Stomach (tissue), 4 donors: ENCODE measurements around the gene ADARB2.

Experiments
- EP300 ChIP-seq: sonication (generic); formaldehyde crosslinking; IDR thresholded peaks from one replicate; pipeline ENCODE4 v1.6.1; 2017; ENCODE audit warnings: antibody characterized with exemption
- POLR2A ChIP-seq, 4 donors: fragments of 450-650 bp; IDR thresholded peaks; one replicate each; pipeline ENCODE4 v1.6.1; 2016; ENCODE audit warnings: antibody characterized with exemption in 4 of 4, control low read depth in 2 of 4, mild to moderate bottlenecking in 1 of 4, moderate library complexity in 1 of 4
- POLR2AphosphoS5 ChIP-seq, 3 donors: sonication (generic); formaldehyde crosslinking; IDR thresholded peaks; one replicate each; pipeline ENCODE4 v1.6.1; 2016; ENCODE audit warnings: antibody characterized with exemption in 3 of 3
- TF ChIP-seq, protein P1 (sequence below), 7 experiments: fragments of 450-650 bp in 4 of 7; fragments of 200-600 bp in 3 of 7; sonication (generic) in 3 of 7; IDR thresholded peaks; one replicate each; pipeline ENCODE4 v1.5.1; 2016 to 2019; ENCODE audit warnings: antibody characterized with exemption in 7 of 7, control low read depth in 2 of 7, mild to moderate bottlenecking in 1 of 7

DNA sequence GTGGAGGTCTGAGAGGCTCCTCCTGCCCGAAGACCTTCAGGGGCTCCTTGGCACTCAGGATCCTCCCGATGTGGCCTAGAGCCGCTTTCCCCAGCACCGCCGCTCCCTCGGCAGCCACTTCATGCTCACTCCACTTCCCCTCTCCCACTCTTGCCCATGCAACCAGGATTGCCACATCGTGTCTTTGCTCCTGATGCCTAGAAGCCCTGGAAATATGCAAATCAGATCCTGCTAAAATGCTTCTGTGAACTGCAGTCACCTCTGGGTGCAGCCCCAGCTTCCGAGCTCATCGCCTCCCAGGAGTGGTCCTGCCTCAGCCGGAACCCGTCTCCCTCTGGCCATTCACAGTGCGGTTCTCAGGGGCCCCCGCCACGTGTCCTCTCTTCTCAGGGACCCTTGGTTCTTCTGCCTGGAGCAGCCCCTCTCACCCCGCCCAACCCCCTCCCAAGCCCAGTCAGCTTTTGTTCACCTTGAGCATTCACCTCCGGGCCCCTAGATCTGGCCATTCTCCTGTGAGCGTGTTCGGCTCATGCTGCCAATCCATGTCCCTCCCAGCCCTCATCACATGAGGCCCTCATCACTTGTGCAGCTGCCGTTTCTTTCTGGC is 175.5 kb downstream of the ADARB2 start:
- TF ChIP-seq POLR2A (IDR thresholded peaks at IDR 0.05) (no peak), POLR2AphosphoS5 (IDR thresholded peaks at IDR 0.05) (no peak), EP300 (no peak)
- TF ChIP-seq, protein P1, sequence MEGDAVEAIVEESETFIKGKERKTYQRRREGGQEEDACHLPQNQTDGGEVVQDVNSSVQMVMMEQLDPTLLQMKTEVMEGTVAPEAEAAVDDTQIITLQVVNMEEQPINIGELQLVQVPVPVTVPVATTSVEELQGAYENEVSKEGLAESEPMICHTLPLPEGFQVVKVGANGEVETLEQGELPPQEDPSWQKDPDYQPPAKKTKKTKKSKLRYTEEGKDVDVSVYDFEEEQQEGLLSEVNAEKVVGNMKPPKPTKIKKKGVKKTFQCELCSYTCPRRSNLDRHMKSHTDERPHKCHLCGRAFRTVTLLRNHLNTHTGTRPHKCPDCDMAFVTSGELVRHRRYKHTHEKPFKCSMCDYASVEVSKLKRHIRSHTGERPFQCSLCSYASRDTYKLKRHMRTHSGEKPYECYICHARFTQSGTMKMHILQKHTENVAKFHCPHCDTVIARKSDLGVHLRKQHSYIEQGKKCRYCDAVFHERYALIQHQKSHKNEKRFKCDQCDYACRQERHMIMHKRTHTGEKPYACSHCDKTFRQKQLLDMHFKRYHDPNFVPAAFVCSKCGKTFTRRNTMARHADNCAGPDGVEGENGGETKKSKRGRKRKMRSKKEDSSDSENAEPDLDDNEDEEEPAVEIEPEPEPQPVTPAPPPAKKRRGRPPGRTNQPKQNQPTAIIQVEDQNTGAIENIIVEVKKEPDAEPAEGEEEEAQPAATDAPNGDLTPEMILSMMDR (IDR thresholded peaks at IDR 0.05): no peak
